ENCODE measurements around the gene XIRP1. TPM values are rescaled to one million over a fixed set of nuclear protein-coding genes. Genes with fewer than 3 reads are reported as not detected.

XIRP1 gene
- total RNA-seq, 1 donor from 2014 or later = 0.10 TPM

GRCh38 chr3:39146611-39147591 is 45.5 kb downstream of the XIRP1 start:
- Mint-ChIP-seq H3K9me3 (ENCODE audit: low read depth) (no peaks in the 10 kb centered on the region), H3K36me3 (ENCODE audit: low read depth) (peaks cover 30% of the 10 kb centered on the region), H3K27ac (ENCODE audit: unreplicated experiment) (peak overlapping the region; percentile 100), H3K27me3 (ENCODE audit: low read depth) (no peaks in the 10 kb centered on the region), H3K4me1 (ENCODE audit: low read depth) (peaks cover 80% of the 10 kb centered on the region), H3K4me3 (ENCODE audit: unreplicated experiment) (peak overlapping the region; percentile 100)
- no peak for TF ChIP-seq CTCF (IDR thresholded peaks at IDR 0.05)
- DNase-seq (ENCODE audit: low spot score) = no peak

DNA sequence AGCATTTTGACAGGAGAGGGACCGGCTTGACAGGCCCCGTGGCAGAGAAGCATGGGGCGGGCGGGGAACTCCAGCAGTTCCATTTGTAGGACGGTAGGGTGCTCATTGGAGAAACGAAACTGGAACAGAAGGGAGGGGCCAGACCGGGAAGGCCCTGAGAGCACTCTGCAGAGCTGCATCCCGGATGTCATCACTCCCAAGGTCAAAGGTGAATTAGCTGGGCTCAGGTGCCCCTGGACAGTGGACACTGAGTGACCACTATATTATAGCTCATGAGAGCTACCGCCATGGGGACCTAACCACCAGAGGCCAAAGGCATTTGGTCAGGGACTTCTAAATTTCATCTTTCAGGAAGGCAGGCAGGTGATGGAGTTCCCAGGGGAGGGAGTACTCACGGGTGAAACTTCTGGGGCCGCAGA is 46.3 kb downstream of the XIRP1 start:
- Mint-ChIP-seq H3K27me3 (ENCODE audit: low read depth) (no peaks in the 10 kb centered on the region), H3K9me3 (ENCODE audit: low read depth) (no peaks in the 10 kb centered on the region), H3K36me3 (ENCODE audit: low read depth) (peaks cover 32% of the 10 kb centered on the region), H3K27ac (ENCODE audit: unreplicated experiment) (peak overlapping the region; percentile 100), H3K4me3 (ENCODE audit: unreplicated experiment) (peak overlapping the region; percentile 100), H3K4me1 (ENCODE audit: low read depth) (peaks cover 80% of the 10 kb centered on the region)
- peak; percentile 27 for TF ChIP-seq CTCF (IDR thresholded peaks at IDR 0.05)
- DNase-seq (ENCODE audit: low spot score) = no peak

- DNase-seq (ENCODE audit: low spot score) = no peak
- Mint-ChIP-seq H3K9me3 (ENCODE audit: low read depth) (no peaks in the 10 kb centered on the region), H3K4me3 (ENCODE audit: unreplicated experiment) (no peak overlapping the region), H3K36me3 (ENCODE audit: low read depth) (peaks cover 36% of the 10 kb centered on the region), H3K4me1 (ENCODE audit: low read depth) (peaks cover 80% of the 10 kb centered on the region), H3K27ac (ENCODE audit: unreplicated experiment) (peak overlapping the region; percentile 63), H3K27me3 (ENCODE audit: low read depth) (no peaks in the 10 kb centered on the region)
- TF ChIP-seq CTCF (IDR thresholded peaks at IDR 0.05) = no peak
Measured at GRCh38 chr3:39144748-39145380, 47.5 kb downstream of the XIRP1 start.

DNA sequence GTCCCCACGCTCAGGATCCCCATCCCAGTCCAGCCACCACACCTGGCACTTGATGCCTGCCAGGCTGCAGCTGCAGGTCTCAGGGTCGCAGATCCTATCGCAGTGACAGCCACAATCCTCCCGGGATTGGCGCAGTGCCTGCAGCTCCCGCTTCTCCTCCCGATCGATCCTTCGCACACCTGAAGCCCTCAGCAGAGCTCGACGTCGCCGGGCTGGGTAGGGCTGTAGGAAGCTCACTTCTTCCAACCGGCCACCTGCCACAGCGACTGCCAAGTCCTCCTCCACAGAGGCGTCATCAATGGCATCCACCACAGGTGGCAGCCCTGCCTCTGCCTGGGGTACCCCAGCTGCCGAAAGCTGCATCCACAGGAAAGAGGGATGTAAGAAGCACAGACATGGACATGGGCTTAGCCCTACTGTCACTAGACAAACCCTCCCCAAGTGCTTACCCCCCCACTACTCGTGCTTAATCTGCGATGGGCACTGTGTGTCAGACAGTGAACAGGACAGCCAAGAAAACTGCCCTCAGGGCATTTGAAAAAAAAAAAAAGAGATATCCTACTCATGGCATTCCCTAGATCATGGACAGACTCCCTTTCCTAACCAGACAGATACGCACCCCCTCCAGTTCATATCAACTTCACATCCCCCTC is 48.2 kb downstream of the XIRP1 start:
- no peak for DNase-seq (ENCODE audit: low spot score)
- peaks cover 36% of the 10 kb centered on the region for H3K36me3 Mint-ChIP-seq (ENCODE audit: low read depth)
- no peaks in the 10 kb centered on the region for H3K9me3 Mint-ChIP-seq (ENCODE audit: low read depth)
- H3K4me1 Mint-ChIP-seq (ENCODE audit: low read depth) = peaks cover 77% of the 10 kb centered on the region
- H3K27ac Mint-ChIP-seq (ENCODE audit: unreplicated experiment) = peak overlapping the region; percentile 63
- no peaks in the 10 kb centered on the region for H3K27me3 Mint-ChIP-seq (ENCODE audit: low read depth)
- no peak for TF ChIP-seq CTCF (IDR thresholded peaks at IDR 0.05)
- H3K4me3 Mint-ChIP-seq (ENCODE audit: unreplicated experiment) = no peak overlapping the region

All from chondrocyte (in vitro differentiated cells).